ENCODE results near the gene ZNF800. TPM values are rescaled to one million over a fixed set of nuclear protein-coding genes. Genes with fewer than 3 reads are reported as not detected.
A peak's percentile ranks its signal among the peaks of the same experiment; 100 is the strongest.

Gene ZNF800
- total and polyA plus RNA-seq, 8 donors, result 3.8 to 41.9 (median 20.9) TPM

DNA sequence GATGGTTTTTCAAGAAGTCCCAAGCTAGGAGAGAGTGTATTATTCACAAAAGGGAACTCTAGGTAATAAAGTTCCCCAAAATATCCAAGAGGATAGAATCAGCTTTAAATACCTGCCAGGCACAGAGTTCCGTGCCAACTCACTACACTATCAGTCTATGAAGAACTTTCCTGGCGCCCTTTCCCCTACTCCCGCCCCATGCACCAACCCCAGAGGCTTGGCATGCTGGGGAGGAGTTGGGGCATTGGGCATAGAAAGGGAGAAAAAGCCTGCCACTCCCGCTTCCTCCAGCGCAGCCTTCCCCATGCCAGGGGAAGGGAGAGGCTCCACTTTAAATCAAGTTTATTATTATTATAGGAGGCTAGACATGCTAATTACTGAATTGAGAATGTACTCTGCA, 54.9 kb downstream of the ZNF800 start:
- no peaks in the 10 kb centered on the region for H3K36me3 ChIP-seq
- peak in 1 of 2 donors; percentile 28 for DNase-seq
- H3K9me3 ChIP-seq, result peaks cover 0 to 2% (median 0%) of the 10 kb centered on the region in 4 donors
- no peak overlapping the region for H3K4me3 ChIP-seq
- H3K4me1 ChIP-seq, result no peaks in the 10 kb centered on the region
- intact Hi-C loops (cut with DNase I; ENCODE audit: low total_unique reads), result no loop called here
- H3K27ac ChIP-seq, result no peak overlapping the region
- 32 to 52% (median 44%) methylated on average over 5 of the region's 5 CpGs for WGBS, 5 donors
- H3K27me3 ChIP-seq, result no peaks in the 10 kb centered on the region
- no peak for TF ChIP-seq POLR2A (IDR thresholded peaks at IDR 0.05)
- TF ChIP-seq EP300 (IDR thresholded peaks at IDR 0.05), result no peak
- no peak for TF ChIP-seq POLR2AphosphoS5 (IDR thresholded peaks at IDR 0.05)
- TF ChIP-seq, protein P1, sequence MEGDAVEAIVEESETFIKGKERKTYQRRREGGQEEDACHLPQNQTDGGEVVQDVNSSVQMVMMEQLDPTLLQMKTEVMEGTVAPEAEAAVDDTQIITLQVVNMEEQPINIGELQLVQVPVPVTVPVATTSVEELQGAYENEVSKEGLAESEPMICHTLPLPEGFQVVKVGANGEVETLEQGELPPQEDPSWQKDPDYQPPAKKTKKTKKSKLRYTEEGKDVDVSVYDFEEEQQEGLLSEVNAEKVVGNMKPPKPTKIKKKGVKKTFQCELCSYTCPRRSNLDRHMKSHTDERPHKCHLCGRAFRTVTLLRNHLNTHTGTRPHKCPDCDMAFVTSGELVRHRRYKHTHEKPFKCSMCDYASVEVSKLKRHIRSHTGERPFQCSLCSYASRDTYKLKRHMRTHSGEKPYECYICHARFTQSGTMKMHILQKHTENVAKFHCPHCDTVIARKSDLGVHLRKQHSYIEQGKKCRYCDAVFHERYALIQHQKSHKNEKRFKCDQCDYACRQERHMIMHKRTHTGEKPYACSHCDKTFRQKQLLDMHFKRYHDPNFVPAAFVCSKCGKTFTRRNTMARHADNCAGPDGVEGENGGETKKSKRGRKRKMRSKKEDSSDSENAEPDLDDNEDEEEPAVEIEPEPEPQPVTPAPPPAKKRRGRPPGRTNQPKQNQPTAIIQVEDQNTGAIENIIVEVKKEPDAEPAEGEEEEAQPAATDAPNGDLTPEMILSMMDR (IDR thresholded peaks at IDR 0.05), result no peak

GRCh38 chr7:127336458-127336857, 56.0 kb downstream of the ZNF800 start:
- Histone ChIP-seq H3K4me1 (no peaks in the 10 kb centered on the region), H3K36me3 (no peaks in the 10 kb centered on the region), H3K9me3 (no peaks in the 10 kb centered on the region), H3K27me3 (no peaks in the 10 kb centered on the region), H3K27ac (no peak overlapping the region), H3K4me3 (no peak overlapping the region)
- intact Hi-C loops (cut with DNase I; ENCODE audit: low total_unique reads), result no loop called here
- WGBS, 5 donors, result 85 to 96% (median 90%) methylated on average over 2 of the region's 2 CpGs
- no peak for DNase-seq
- TF ChIP-seq POLR2AphosphoS5 (IDR thresholded peaks at IDR 0.05), result no peak
- TF ChIP-seq, protein P1 (IDR thresholded peaks at IDR 0.05), result no peak
- no peak for TF ChIP-seq POLR2A (IDR thresholded peaks at IDR 0.05)
- no peak for TF ChIP-seq EP300 (IDR thresholded peaks at IDR 0.05)

GRCh38 chr7:127332880-127333279, 59.6 kb downstream of the ZNF800 start:
- no peak for DNase-seq
- Histone ChIP-seq H3K4me1 (no peaks in the 10 kb centered on the region), H3K9me3 (no peaks in the 10 kb centered on the region), H3K4me3 (no peak overlapping the region), H3K27me3 (no peaks in the 10 kb centered on the region), H3K36me3 (no peaks in the 10 kb centered on the region), H3K27ac (no peak overlapping the region)
- TF ChIP-seq, protein P1 (IDR thresholded peaks at IDR 0.05), result no peak
- TF ChIP-seq POLR2A (IDR thresholded peaks at IDR 0.05), result no peak
- TF ChIP-seq POLR2AphosphoS5 (IDR thresholded peaks at IDR 0.05), result no peak
- TF ChIP-seq EP300 (IDR thresholded peaks at IDR 0.05), result no peak
- WGBS, 5 donors, result 62 to 94% (median 86%) methylated on average over 2 of the region's 2 CpGs
- intact Hi-C loops (cut with DNase I; ENCODE audit: low total_unique reads), result no loop called here

- DNase-seq, result no peak
- H3K36me3 ChIP-seq, result no peaks in the 10 kb centered on the region
- no peaks in the 10 kb centered on the region for H3K4me1 ChIP-seq
- intact Hi-C loops (cut with DNase I; ENCODE audit: low total_unique reads), result no loop called here
- 48 to 81% (median 74%) methylated on average over 1 of the region's 1 CpG for WGBS, 5 donors
- no peak overlapping the region for H3K4me3 ChIP-seq
- H3K27ac ChIP-seq, result no peak overlapping the region
- H3K9me3 ChIP-seq, result no peaks in the 10 kb centered on the region
- TF ChIP-seq POLR2A (IDR thresholded peaks at IDR 0.05) (no peak), POLR2AphosphoS5 (IDR thresholded peaks at IDR 0.05) (no peak), EP300 (IDR thresholded peaks at IDR 0.05) (no peak)
- TF ChIP-seq, protein P1 (IDR thresholded peaks at IDR 0.05), result no peak
- no peaks in the 10 kb centered on the region for H3K27me3 ChIP-seq
These were observed 62.4 kb downstream of the ZNF800 start for GRCh38 chr7:127330070-127330469.
